AG08396 (cell line): ENCODE data around the gene KRTAP5-9.
"Not testable (repeated sequence)": the region's sequence is repeated elsewhere in the genome, so short reads cannot be mapped to it uniquely, and the experiment has no call there.

ENCODE experiments used
- DNase-seq: peaks from one replicate; pipeline ENCODE4 v3.0.0; 2012; ENCODE audit warnings: low spot score, mixed read lengths

Gene KRTAP5-9

GRCh38 chr11:71585673-71586072 lies 37.5 kb downstream of the KRTAP5-9 start:
- DNase-seq, result not testable (repeated sequence)

GRCh38 chr11:71588314-71588713 lies 40.1 kb downstream of the KRTAP5-9 start:
- DNase-seq, result not testable (repeated sequence)

GRCh38 chr11:71588822-71589545 lies 40.8 kb downstream of the KRTAP5-9 start:
- not testable (repeated sequence) for DNase-seq

GRCh38 chr11:71589546-71589920 lies 41.3 kb downstream of the KRTAP5-9 start:
- DNase-seq, result not testable (repeated sequence)
